GM18511 (cell line): ENCODE data around the gene ADPRHL1.
"Not testable (repeated sequence)": the region's sequence is repeated elsewhere in the genome, so short reads cannot be mapped to it uniquely, and the experiment has no call there.

Experiments used
- ATAC-seq: cut with Tn5 transposase; IDR thresholded peaks from one replicate; pipeline ENCODE4 v1.9.1; 2021; ENCODE audit warnings: mild to moderate bottlenecking, moderate library complexity; ENCODE audit not compliant: unreplicated experiment

The ADPRHL1 gene

DNA sequence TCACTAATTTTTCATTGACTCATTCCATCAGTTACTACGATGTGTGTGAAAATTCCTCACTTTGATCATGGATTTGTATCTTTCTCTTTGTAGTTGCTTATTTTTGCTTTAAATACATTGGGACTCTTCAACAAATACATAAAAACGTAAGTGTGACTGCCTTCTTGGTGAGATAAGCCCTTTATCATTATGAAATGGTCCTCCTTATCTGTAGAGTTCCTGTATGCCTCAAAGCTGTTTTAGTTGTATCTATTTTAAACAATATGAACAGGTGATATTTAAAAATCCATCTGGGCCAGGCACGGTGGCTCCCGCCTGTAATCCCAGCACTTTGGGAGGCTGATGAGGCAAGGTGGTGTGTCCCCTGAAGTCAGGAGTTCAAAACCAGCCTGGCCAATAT lies 25.9 kb upstream of the ADPRHL1 start:
- no peak for ATAC-seq

DNA sequence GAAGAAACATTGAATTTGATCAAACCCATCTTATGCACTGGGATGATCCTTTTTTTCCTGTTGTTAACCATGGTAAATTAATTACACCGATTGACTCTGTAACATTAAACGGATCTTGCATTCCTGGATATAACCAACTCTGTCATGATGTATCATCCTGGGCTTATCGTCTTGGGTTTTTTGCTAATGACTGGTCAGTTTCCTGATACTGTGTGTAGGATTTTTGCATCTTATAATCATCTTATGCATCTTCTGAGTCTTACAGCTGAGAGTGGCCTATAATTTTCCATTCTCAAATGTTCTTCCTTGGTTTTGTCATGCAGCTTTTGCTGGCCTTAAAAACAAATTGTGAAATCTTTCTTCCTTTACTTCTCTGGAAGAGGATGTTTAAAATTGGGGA lies 24.4 kb upstream of the ADPRHL1 start:
- ATAC-seq: no peak

DNA sequence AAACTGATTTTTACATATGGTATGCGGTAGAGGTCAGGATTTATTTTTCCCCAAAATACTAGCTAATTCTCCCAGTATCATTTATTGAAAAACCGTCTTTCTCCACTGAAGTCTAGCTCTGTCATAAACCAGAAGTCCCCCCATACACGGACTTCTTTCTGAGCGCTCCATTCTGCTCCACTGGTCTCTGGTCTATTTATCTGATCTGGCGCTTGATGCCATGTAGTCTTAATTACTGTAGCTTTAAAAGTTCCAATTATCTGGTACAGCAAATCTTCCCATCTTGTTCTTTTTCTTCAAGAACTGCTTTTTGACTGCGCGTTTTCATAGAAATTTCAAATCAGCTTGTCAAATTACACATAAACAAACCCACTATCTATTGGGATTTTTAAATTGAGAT lies 23.5 kb upstream of the ADPRHL1 start:
- no peak for ATAC-seq

- ATAC-seq: no peak
Measured at GRCh38 chr13:113475911-113476310, 22.6 kb upstream of the ADPRHL1 start.

DNA sequence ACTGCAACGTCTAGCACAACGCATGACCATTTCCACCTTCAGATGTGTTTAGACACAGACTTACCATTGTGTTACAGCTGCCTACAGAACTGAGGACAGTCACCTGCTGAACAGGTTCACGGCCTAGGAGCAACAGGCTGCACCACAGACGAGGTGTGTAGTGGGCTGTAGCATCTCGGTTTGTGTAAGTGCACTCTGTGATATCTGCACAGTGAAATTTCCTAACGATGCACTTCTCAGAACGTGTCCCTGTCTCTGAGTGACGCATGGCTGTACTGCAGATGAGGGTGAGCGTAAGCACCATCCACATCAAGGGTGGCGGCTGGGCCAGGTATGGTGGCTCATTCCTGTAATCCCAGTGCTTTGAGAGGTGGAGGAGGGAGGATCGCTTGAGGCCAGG lies 22.0 kb upstream of the ADPRHL1 start:
- no peak for ATAC-seq

GRCh38 chr13:113474179-113474578 lies 20.9 kb upstream of the ADPRHL1 start:
- no peak for ATAC-seq

DNA sequence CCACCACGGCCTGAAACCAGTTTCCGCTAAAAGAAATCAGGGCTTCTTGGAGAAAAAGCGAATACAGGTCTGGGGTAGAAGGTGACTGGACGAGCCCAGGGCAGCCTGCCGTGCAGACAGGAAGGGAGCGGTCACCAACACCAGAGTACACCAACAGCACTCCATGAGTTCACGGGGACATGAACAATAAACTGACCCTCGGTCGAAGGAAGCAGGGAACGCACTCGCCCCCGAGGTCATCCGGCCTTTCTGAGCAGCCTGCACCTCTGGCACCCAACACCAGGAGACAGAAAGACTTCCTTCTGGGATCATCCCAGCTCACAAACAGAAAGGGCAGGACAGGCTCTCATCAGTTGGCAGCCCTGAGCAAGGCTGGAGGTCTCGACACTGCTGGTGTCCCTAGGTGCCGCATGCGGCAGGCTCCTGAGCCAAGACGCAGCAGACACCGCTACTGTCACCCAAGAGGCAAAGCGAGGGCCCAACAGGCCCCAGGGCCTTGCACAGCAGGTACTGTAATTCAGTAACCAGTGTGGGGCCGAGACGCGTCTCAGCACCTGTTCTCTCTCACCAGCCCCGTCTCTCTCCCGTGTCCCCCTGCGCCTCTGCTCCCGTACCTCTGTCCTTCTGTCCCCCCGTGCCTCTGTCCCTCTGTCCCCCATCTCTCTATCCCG lies 19.2 kb upstream of the ADPRHL1 start:
- ATAC-seq: no peak

- no peak for ATAC-seq
Measured at GRCh38 chr13:113471844-113472243, 18.6 kb upstream of the ADPRHL1 start.

- ATAC-seq: not testable (repeated sequence)
Measured at GRCh38 chr13:113470635-113471163, 17.4 kb upstream of the ADPRHL1 start.

GRCh38 chr13:113470073-113470472 lies 16.8 kb upstream of the ADPRHL1 start:
- no peak for ATAC-seq

DNA sequence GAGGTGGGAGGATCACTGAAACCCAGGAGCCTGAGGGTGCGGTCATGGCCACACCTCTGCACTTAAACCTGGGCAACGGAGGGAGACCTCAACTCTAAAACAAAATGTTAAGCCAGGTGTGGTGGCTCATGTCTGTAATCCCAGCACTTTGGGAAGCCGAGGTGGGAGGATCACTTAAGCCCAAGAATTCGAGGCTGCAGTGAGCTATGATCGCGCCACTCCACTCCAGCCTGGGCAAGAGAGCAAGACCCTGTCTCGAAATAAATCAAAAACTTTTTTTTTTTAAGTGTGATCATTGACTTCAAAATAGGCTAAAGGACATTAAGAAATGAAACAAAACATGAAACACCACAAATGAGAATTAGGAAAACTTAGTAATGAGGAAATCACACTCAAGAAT lies 16.3 kb upstream of the ADPRHL1 start:
- no peak for ATAC-seq

DNA sequence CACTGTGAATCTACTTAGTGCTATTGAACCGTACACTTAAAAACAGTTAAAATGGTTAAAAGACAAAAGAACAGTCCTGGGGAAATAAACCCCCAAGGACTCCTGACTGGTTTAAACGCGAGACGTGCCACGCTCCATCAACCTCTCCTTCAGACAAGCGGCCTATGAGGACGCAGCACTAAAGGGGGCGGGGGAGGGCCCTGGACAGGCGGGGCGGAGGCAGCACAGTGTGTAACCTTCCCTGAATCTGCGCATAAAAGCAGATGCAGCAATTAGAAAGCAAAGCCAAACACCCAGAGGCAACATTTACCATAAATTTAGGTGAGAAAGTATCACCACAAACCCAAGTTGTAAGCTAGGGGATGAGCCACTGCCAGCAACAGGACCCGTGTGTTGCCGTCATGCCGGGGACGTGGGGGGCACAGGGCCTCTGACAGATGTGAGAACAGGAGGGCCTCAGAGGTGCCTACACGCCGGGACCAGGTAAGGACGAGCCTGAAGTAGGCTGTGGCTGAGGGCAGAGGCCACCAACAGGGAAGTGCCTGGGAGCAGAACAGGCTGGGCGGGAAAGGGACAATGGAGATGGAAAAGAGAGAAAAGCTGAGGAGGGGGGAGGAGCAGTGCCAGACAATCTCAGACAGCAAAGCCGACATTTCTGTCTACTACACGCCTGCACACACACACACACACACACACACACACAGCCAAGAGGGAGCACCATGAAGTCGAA lies 15.3 kb upstream of the ADPRHL1 start:
- ATAC-seq: no peak

- no peak for ATAC-seq
Measured at GRCh38 chr13:113468029-113468428, 14.7 kb upstream of the ADPRHL1 start.

GRCh38 chr13:113466383-113466782 lies 13.1 kb upstream of the ADPRHL1 start:
- ATAC-seq: no peak

GRCh38 chr13:113465300-113465699 lies 12.0 kb upstream of the ADPRHL1 start:
- no peak for ATAC-seq

GRCh38 chr13:113464476-113464875 lies 11.2 kb upstream of the ADPRHL1 start:
- no peak for ATAC-seq

- ATAC-seq: no peak
Measured at GRCh38 chr13:113461022-113461751, 7.9 kb upstream of the ADPRHL1 start.

DNA sequence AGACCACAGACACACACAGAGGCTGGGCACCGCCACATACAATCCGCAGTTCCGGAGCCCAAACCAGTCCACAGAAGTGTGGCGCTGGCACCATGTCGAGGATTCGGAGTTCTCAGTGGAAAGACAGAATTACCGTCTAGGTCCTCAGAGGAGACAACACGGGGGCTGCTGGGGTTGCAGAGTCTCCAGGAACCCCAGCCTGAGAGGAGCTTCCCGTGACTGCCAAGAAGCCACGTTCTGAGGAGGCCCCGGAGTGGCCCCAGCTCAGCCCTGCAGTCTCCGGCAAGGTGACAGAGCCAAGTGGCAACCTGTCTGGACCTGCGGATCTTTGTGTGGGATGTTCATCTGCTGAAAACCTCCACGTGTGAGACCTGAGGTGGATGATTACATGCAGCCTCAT lies 7.3 kb upstream of the ADPRHL1 start:
- no peak for ATAC-seq

GRCh38 chr13:113460064-113460555 lies 6.8 kb upstream of the ADPRHL1 start:
- no peak for ATAC-seq

DNA sequence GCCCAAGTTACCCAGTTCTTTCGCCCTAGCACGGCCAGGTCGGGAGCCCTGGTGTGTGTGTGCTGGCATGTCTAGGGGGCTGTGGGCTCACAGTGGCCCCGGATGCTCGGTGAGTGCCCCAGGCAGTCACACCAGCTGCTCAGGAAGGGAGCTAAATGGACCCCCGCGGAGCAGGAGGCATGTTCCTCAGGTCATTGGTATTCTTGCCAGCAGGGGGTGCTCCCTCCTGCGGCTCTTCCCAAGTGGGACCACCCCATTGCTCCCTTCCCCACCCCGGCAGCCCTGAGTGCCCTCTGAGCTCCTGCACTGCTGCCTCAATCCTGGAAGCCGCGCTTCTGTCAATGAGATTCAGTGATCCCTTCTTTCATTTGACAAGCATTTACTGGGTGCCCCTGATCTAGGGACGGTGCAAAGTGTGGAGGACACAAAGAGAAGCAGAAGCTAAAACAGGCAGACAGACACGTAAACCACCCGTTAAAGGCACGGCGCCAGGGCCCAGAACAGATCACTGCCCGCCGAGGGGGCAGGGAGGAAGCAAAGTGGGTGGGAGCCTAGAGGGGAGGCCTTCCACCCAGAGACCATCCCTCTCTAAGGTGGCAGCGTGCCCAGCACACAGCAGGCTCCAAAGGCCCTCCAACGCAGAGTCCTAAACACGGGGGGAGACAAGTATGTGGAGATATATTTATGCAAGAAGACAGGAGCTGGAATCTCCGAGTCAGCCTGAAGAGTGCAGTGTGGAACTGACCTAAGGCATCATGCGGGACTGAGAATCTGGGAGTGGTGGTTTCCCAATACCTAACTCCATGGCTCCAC lies 5.2 kb upstream of the ADPRHL1 start:
- ATAC-seq: no peak

- no peak for ATAC-seq
Measured at GRCh38 chr13:113457510-113457909, 4.2 kb upstream of the ADPRHL1 start.
